H9 (cell line): ENCODE data around the gene KRTAP5-4. TPM values are rescaled to one million over a fixed set of nuclear protein-coding genes. Genes with fewer than 3 reads are reported as not detected.

Experiments used
- DNase-seq: peaks from one replicate; pipeline ENCODE4 v3.0.0-alpha.2; 2017
- H2AFZ ChIP-seq: one replicate; pipeline ENCODE4 v1.6.1; 2013; ENCODE audit warnings: mild to moderate bottlenecking, low read length, control low read depth, moderate library complexity
- H2AK5ac ChIP-seq: 2 replicates; pipeline ENCODE4 v1.6.1; 2013; ENCODE audit warnings: low read length, control low read depth, mixed read lengths; ENCODE audit not compliant: insufficient read length
- H2BK120ac ChIP-seq: one replicate; pipeline ENCODE4 v1.6.1; 2013; ENCODE audit warnings: low read depth, mild to moderate bottlenecking, low read length, control low read depth, inconsistent platforms; ENCODE audit not compliant: poor library complexity, severe bottlenecking
- H2BK12ac ChIP-seq: 2 replicates; pipeline ENCODE4 v1.6.1; 2013; ENCODE audit warnings: low read length, control low read depth, mixed read lengths, low read depth; ENCODE audit not compliant: insufficient read length
- H2BK15ac ChIP-seq: 2 replicates; pipeline ENCODE4 v1.6.1; 2013; ENCODE audit warnings: low read depth, low read length, control low read depth
- H2BK20ac ChIP-seq: one replicate; pipeline ENCODE4 v1.6.1; 2013; ENCODE audit warnings: low read depth, mild to moderate bottlenecking, low read length, control low read depth, inconsistent platforms; ENCODE audit not compliant: poor library complexity, severe bottlenecking
- H2BK5ac ChIP-seq: 2 replicates; pipeline ENCODE4 v1.6.1; 2013; ENCODE audit warnings: low read length, control low read depth, mixed read lengths; ENCODE audit not compliant: insufficient read length
- H3K14ac ChIP-seq: 2 replicates; pipeline ENCODE4 v1.6.1; 2013; ENCODE audit warnings: low read length, control low read depth; ENCODE audit not compliant: insufficient read depth
- H3K18ac ChIP-seq: 2 replicates; pipeline ENCODE4 v1.6.1; 2013; ENCODE audit warnings: low read depth, mild to moderate bottlenecking, mixed read lengths, low read length, control low read depth; ENCODE audit not compliant: insufficient read length
- H3K23ac ChIP-seq: 2 replicates; pipeline ENCODE4 v1.6.1; 2013; ENCODE audit warnings: low read length, control low read depth, mixed read lengths, low read depth; ENCODE audit not compliant: insufficient read length
- H3K23me2 ChIP-seq: 2 replicates; pipeline ENCODE4 v1.6.1; 2013; ENCODE audit warnings: low read depth, mild to moderate bottlenecking, mixed read lengths, low read length, control low read depth; ENCODE audit not compliant: insufficient read length, poor library complexity, severe bottlenecking
- H3K27ac ChIP-seq: 2 replicates; pipeline ENCODE4 v1.5.1; 2013; ENCODE audit warnings: low read length, control low read depth, mixed read lengths, low read depth; ENCODE audit not compliant: insufficient read length
- H3K27me3 ChIP-seq: 2 replicates; pipeline ENCODE4 v1.6.1; 2013; ENCODE audit warnings: low read length, control low read depth, inconsistent platforms; ENCODE audit not compliant: insufficient read depth
- H3K4ac ChIP-seq: 2 replicates; pipeline ENCODE4 v1.6.1; 2013; ENCODE audit warnings: low read depth, mild to moderate bottlenecking, control low read depth, inconsistent platforms, low read length, moderate library complexity
- H3K4me1 ChIP-seq: 2 replicates; pipeline ENCODE4 v1.6.1; 2013; ENCODE audit warnings: low read length, control low read depth, inconsistent platforms; ENCODE audit not compliant: insufficient read depth
- H3K4me2 ChIP-seq: 2 replicates; pipeline ENCODE4 v1.6.1; 2013; ENCODE audit warnings: low read length, control low read depth, mixed read lengths; ENCODE audit not compliant: insufficient read length, insufficient read depth
- H3K56ac ChIP-seq: 2 replicates; pipeline ENCODE4 v1.6.1; 2013; ENCODE audit warnings: low read depth, mild to moderate bottlenecking, mixed read lengths, low read length, control low read depth; ENCODE audit not compliant: insufficient read length
- H3K79me1 ChIP-seq: 2 replicates; pipeline ENCODE4 v1.6.1; 2013; ENCODE audit warnings: low read depth, mild to moderate bottlenecking, moderate library complexity, low read length, control low read depth, inconsistent platforms; ENCODE audit not compliant: insufficient read depth, poor library complexity, severe bottlenecking
- H3K79me2 ChIP-seq: 2 replicates; pipeline ENCODE4 v1.6.1; 2013; ENCODE audit warnings: low read length, control low read depth, inconsistent platforms; ENCODE audit not compliant: insufficient read depth
- H3K9ac ChIP-seq: 2 replicates; pipeline ENCODE4 v1.6.1; 2013; ENCODE audit warnings: low read length, control low read depth, mixed read lengths; ENCODE audit not compliant: insufficient read length; ENCODE audit errors: extremely low read depth
- H3K9me3 ChIP-seq: one replicate; pipeline ENCODE4 v1.6.1; 2013; ENCODE audit warnings: low read depth, low read length, inconsistent platforms; ENCODE audit not compliant: control insufficient read depth
- H3T11ph ChIP-seq: one replicate; pipeline ENCODE4 v1.6.1; 2013; ENCODE audit warnings: mild to moderate bottlenecking, low read length, control low read depth, inconsistent platforms
- H4K20me1 ChIP-seq: one replicate; pipeline ENCODE4 v1.6.1; 2013; ENCODE audit not compliant: control insufficient read depth, insufficient read length, insufficient read depth
- H4K5ac ChIP-seq: 2 replicates; pipeline ENCODE4 v1.6.1; 2013; ENCODE audit warnings: low read depth, mild to moderate bottlenecking, mixed read lengths, low read length, control low read depth; ENCODE audit not compliant: insufficient read length
- H4K8ac ChIP-seq: replicated peaks from 2 replicates; pipeline ENCODE4 v1.6.1; 2013; ENCODE audit warnings: low read length, control low read depth, mixed read lengths, low read depth; ENCODE audit not compliant: insufficient read length
- H4K91ac ChIP-seq: 2 replicates; pipeline ENCODE4 v1.6.1; 2013; ENCODE audit warnings: low read depth, mild to moderate bottlenecking, moderate library complexity, mixed read lengths, low read length, control low read depth; ENCODE audit not compliant: insufficient read length
- H3K27ac Mint-ChIP-seq, 3 experiments: 2 replicates in 2 of 3; 3 replicates in 1 of 3; pipeline ENCODE4 v1.8.0; 2020 to 2021; ENCODE audit warnings: mixed read lengths in 3 of 3, mild to moderate bottlenecking in 1 of 3, moderate library complexity in 1 of 3
- H3K27me3 Mint-ChIP-seq: 2 replicates; pipeline ENCODE4 v1.8.0; 2021; ENCODE audit warnings: low read depth, mild to moderate bottlenecking, moderate library complexity, mixed read lengths
- H3K36me3 Mint-ChIP-seq, 3 experiments: 2 replicates in 2 of 3; 3 replicates in 1 of 3; pipeline ENCODE4 v1.8.0; 2020 to 2021; ENCODE audit warnings: low read depth in 3 of 3, mixed read lengths in 3 of 3; ENCODE audit not compliant: insufficient read depth in 1 of 3
- H3K4me1 Mint-ChIP-seq, 2 experiments: 2 replicates each; pipeline ENCODE4 v1.8.0; 2020; ENCODE audit warnings: mixed read lengths in 2 of 2
- H3K4me3 Mint-ChIP-seq, 2 experiments: 2 replicates in 1 of 2; 3 replicates in 1 of 2; pipeline ENCODE4 v1.8.0; 2020 to 2021; ENCODE audit warnings: mild to moderate bottlenecking in 2 of 2, mixed read lengths in 2 of 2, moderate library complexity in 1 of 2
- H3K9me3 Mint-ChIP-seq, 2 experiments: 2 replicates in 1 of 2; 3 replicates in 1 of 2; pipeline ENCODE4 v1.8.0; 2020; ENCODE audit warnings: mild to moderate bottlenecking in 2 of 2, mixed read lengths in 2 of 2, moderate library complexity in 1 of 2
- CTCF ChIP-seq: fragments of 200-600 bp; sonication (generic); conservative IDR thresholded peaks from 3 replicates; pipeline ENCODE4 v1.8.0; 2021; ENCODE audit warnings: antibody characterized with exemption, mild to moderate bottlenecking
- WGBS: extraction: QIAGEN DNeasy Blood & Tissue Kit; methylation state at CpG from one replicate; pipeline ENCODE4 v1.1.7; 2013; ENCODE audit warnings: missing lambda C conversion rate, low lambda C conversion rate, mixed read lengths; ENCODE audit not compliant: insufficient read length; ENCODE audit errors: extremely low coverage; 5-methylcytosine and 5-hydroxymethylcytosine counted together
- total RNA-seq: library from RNA; stranded (reverse); gene quantifications from 2 replicates; pipeline ENCODE4 v1.2.1, GENCODE V29; 2021

KRTAP5-4 gene
- total RNA-seq, 1 experiment from 2014 or later = not detected

DNA sequence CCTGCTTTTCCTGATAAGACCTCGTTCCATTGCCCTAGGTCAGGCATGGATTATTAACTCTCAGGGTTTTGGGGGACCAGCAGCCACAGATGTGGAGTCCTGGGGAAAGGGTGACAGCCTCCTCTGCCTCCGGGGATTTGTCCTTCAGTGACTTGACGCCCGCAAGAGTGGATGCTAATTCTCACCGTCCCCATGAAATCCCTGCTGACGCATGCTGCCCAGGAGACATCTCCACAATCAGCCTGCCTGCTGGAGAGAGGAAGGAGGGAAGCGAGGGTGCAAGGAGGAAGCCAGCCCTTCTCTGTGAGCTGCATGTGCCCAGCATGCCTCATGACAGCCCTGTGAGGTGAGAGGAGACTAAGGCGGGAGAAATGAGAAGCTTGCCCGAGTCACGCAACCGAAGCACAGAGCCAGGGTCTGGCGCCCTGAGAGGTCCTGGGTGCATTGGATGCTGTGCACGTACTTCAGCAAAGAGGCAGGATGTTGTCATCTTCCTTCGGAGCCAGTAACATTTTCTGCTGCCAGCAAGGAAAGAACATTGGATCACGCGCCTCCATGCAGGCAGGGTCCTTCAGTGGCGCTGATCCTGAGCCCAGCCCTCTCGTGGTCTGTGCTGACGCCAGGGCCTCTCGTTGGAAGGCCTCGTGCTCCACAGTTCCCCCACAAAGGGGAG is 47.7 kb upstream of the KRTAP5-4 start:
- H2BK120ac ChIP-seq = no peak overlapping the region
- no peaks in the 10 kb centered on the region for H3K79me2 ChIP-seq
- no peak overlapping the region for H3K23ac ChIP-seq
- no peak for TF ChIP-seq CTCF
- no peak overlapping the region for H2BK12ac ChIP-seq
- H3K27me3 ChIP-seq = no peaks in the 10 kb centered on the region
- no peaks in the 10 kb centered on the region for H3K36me3 Mint-ChIP-seq
- H2AFZ ChIP-seq = no peak overlapping the region
- H3K27ac ChIP-seq = no peak overlapping the region
- H3K4ac ChIP-seq = no peak overlapping the region
- peaks cover 66% of the 10 kb centered on the region for H3K27me3 Mint-ChIP-seq
- H3K23me2 ChIP-seq = no peaks in the 10 kb centered on the region
- no peak overlapping the region for H3K27ac Mint-ChIP-seq
- H3K18ac ChIP-seq = no peak overlapping the region
- no peaks in the 10 kb centered on the region for H3K4me1 ChIP-seq
- H3K9me3 Mint-ChIP-seq = no peaks in the 10 kb centered on the region
- no peak for DNase-seq
- no peak overlapping the region for H3T11ph ChIP-seq
- H3K14ac ChIP-seq = no peak overlapping the region
- no peak overlapping the region for H4K5ac ChIP-seq
- no peak overlapping the region for H4K91ac ChIP-seq
- no peak overlapping the region for H2BK20ac ChIP-seq
- H2BK15ac ChIP-seq = no peak overlapping the region
- no peak overlapping the region for H3K9ac ChIP-seq
- no CpG with 5 or more reads among the region's 21 CpGs for WGBS
- no peaks in the 10 kb centered on the region for H3K9me3 ChIP-seq
- no peaks in the 10 kb centered on the region for H3K79me1 ChIP-seq
- peaks cover 0 to 4% of the 10 kb centered on the region in 2 experiments; a peak in 2 of 4 replicates for H3K4me1 Mint-ChIP-seq
- H3K56ac ChIP-seq = no peak overlapping the region
- H4K8ac ChIP-seq = no peak overlapping the region
- H3K4me3 Mint-ChIP-seq = no peak overlapping the region
- no peak overlapping the region for H2AK5ac ChIP-seq
- H3K4me2 ChIP-seq = no peak overlapping the region
- no peak overlapping the region for H2BK5ac ChIP-seq
- H4K20me1 ChIP-seq = no peaks in the 10 kb centered on the region
